NT2/D1 (cell line): Measurements from ENCODE around the gene SERPINB6.
"Not testable (repeated sequence)": the region's sequence is repeated elsewhere in the genome, so short reads cannot be mapped to it uniquely, and the experiment has no call there.

Experiments used
- DNase-seq: peaks from one replicate; pipeline ENCODE4 v3.0.0-alpha.2; 2011; ENCODE audit warnings: low read depth, low spot score
- H3K27me3 ChIP-seq: 2 replicates; pipeline ENCODE4 v1.6.0; 2011; ENCODE audit warnings: mild to moderate bottlenecking; ENCODE audit not compliant: insufficient read length, insufficient read depth
- H3K36me3 ChIP-seq: 2 replicates; pipeline ENCODE4 v1.6.1; 2011; ENCODE audit warnings: mild to moderate bottlenecking, low read length, mixed read lengths; ENCODE audit not compliant: insufficient read depth, insufficient read length
- H3K4me1 ChIP-seq: 2 replicates; pipeline ENCODE4 v1.5.1; 2011; ENCODE audit not compliant: insufficient read depth, insufficient read length
- H3K4me3 ChIP-seq: 2 replicates; pipeline ENCODE4 v1.5.1; 2011; ENCODE audit warnings: low read depth; ENCODE audit not compliant: insufficient read length
- H3K9ac ChIP-seq: 2 replicates; pipeline ENCODE4 v1.6.0; 2011; ENCODE audit warnings: low read depth; ENCODE audit not compliant: insufficient read length
- H3K9me3 ChIP-seq: 2 replicates; pipeline ENCODE4 v1.5.1; 2011; ENCODE audit warnings: mild to moderate bottlenecking, low read length; ENCODE audit not compliant: insufficient read depth
- SUZ12 ChIP-seq: IDR thresholded peaks from 2 replicates; pipeline ENCODE4 v1.6.1; 2011; ENCODE audit not compliant: insufficient read length, insufficient read depth; ENCODE audit errors: extremely low read depth
- YY1 ChIP-seq: IDR thresholded peaks from 2 replicates; pipeline ENCODE4 v1.6.1; 2011; ENCODE audit not compliant: insufficient read length, insufficient read depth
- ZNF274 ChIP-seq: IDR thresholded peaks from 2 replicates; pipeline ENCODE4 v1.6.1; 2011; ENCODE audit warnings: mild to moderate bottlenecking, low read depth, low read length

Gene SERPINB6

DNA sequence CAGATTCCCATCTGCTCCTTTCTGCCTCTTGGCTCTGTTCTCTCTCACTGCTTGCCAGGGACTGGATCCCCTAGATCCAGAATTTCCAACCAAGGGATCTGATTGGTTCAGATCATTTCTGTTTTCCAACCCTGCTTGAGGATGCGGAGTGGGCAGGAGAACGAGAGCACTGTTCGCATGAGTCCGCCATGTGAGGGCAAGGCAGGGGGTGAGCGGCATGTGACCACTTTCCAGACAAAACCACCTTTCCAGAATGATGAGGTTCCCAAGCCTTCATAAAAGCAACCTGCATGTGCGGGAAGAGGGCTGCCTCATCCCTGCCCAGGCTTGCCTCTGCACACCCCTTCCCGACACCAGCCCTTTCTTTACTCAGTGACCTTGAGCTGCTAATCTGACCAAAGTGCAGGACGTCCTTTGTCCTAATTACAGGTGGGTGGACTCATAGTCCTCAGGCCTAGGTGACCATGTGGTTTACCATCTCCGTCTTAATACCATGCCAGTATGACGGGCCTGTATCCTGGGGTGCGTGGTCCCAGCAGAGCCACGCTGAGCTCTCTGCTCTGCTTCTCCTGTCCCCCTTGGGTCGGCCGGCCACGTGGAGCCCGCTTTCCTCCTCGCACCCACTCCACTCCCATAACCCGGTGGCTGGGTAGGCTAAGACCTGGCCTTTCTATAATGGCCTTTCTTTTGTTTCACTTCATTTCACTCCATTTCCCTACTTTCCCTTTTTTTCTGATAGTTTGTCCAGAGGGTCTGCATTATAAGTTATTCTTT, 42.7 kb upstream of the SERPINB6 start:
- Histone ChIP-seq H3K9ac (no peak overlapping the region), H3K36me3 (peaks cover 68% of the 10 kb centered on the region), H3K4me3 (no peak overlapping the region), H3K4me1 (no peaks in the 10 kb centered on the region), H3K9me3 (peaks cover 29% of the 10 kb centered on the region), H3K27me3 (no peaks in the 10 kb centered on the region)
- no peak for DNase-seq
- no peak for TF ChIP-seq ZNF274
- TF ChIP-seq SUZ12, result no peak
- TF ChIP-seq YY1, result no peak

DNA sequence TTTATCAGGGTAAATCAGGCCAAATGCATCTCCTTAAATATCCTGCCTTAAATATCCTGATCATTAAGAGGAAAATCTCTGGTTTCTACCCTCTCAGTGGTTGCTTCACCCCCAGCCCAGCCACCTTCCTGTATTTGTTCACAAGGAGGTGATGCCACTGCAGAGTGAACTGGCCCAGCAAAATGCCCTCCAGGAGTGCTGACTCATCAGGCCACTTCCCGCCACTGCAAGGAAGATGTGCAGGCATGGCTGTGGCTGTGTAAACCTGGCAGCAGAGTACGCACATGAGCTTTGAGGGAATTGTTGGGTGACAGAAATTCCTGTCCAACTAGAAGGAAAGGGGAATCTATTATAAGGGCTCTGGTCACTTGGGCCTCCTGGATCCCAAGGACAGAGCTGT, 42.1 kb upstream of the SERPINB6 start:
- H3K36me3 ChIP-seq, result peaks cover 68% of the 10 kb centered on the region
- TF ChIP-seq YY1 (no peak), SUZ12 (no peak), ZNF274 (no peak)
- DNase-seq, result no peak

DNA sequence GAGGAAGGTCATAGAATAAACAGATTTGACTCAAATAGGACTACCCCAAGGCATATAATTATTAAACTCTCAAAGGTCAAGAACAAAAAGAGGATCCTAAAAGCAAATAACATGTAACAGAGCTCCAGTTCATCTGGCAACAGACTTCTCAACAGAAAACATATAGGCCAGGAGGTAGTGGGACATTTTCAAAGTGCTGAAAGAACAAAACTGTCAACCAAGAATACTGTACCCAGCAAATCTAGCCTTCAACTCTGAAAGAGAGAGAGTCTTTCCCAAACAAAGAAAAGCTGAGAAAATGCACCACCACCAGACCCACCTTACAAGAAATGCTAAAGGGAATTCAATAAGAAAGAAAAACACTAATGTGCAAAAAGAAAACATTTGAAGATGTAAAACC, 40.2 kb upstream of the SERPINB6 start:
- H3K4me3 ChIP-seq, result no peak overlapping the region
- no peaks in the 10 kb centered on the region for H3K4me1 ChIP-seq
- H3K36me3 ChIP-seq, result peaks cover 72% of the 10 kb centered on the region
- no peak for DNase-seq
- peaks cover 29% of the 10 kb centered on the region for H3K9me3 ChIP-seq
- TF ChIP-seq SUZ12 (no peak), YY1 (no peak), ZNF274 (no peak)
- no peak overlapping the region for H3K9ac ChIP-seq
- H3K27me3 ChIP-seq, result no peaks in the 10 kb centered on the region

More for the DNA sequence above, 42.1 kb upstream of the SERPINB6 start:
- Histone ChIP-seq H3K27me3 (no peaks in the 10 kb centered on the region), H3K4me3 (no peak overlapping the region), H3K9ac (no peak overlapping the region), H3K4me1 (no peaks in the 10 kb centered on the region), H3K9me3 (peaks cover 29% of the 10 kb centered on the region)

DNA sequence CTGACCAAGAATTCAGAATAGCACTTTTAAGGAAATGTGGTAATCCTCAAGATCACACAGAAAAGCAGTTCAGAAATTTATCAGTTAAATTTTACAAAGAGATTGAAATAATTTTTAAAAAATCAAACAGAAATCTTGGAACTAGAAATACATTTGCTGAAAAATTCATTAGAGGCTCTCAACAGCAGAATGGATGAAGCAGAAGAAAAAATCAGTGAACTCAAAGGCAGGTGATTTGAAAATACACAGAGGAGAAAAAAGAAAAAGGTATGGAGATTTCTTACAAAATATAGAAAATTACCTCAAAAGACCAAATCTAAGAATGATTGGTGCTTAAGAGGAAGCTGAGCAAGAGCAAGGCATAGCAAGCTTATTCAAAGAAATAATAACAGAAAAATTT, 39.8 kb upstream of the SERPINB6 start:
- no peak for DNase-seq
- H3K4me1 ChIP-seq, result no peaks in the 10 kb centered on the region
- H3K36me3 ChIP-seq, result peaks cover 73% of the 10 kb centered on the region
- no peaks in the 10 kb centered on the region for H3K27me3 ChIP-seq
- H3K4me3 ChIP-seq, result no peak overlapping the region
- peaks cover 29% of the 10 kb centered on the region for H3K9me3 ChIP-seq
- TF ChIP-seq ZNF274 (no peak), SUZ12 (no peak), YY1 (no peak)
- no peak overlapping the region for H3K9ac ChIP-seq

DNA sequence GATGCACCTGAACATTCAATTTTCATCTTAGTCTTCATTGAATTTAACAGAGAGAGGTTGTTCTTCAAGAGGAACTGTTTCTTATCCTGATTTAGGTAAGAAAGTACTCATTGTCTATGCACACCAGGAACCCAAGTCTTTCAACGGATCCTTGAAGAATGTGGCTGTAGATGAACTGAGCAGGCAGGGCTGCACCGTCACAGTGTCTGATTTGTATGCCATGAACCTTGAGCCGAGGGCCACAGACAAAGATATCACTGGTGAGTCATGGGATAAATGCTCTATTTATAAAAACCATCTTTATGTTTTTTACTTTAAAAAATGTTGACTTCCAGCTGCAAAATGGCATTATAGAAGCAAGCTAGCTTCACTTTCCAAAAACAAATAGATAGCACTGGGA, 38.6 kb upstream of the SERPINB6 start:
- H3K4me1 ChIP-seq, result no peaks in the 10 kb centered on the region
- TF ChIP-seq YY1 (no peak), SUZ12 (no peak), ZNF274 (no peak)
- peaks cover 74% of the 10 kb centered on the region for H3K36me3 ChIP-seq
- no peak overlapping the region for H3K9ac ChIP-seq
- peaks cover 29% of the 10 kb centered on the region for H3K9me3 ChIP-seq
- DNase-seq, result no peak
- H3K27me3 ChIP-seq, result no peaks in the 10 kb centered on the region
- H3K4me3 ChIP-seq, result no peak overlapping the region

DNA sequence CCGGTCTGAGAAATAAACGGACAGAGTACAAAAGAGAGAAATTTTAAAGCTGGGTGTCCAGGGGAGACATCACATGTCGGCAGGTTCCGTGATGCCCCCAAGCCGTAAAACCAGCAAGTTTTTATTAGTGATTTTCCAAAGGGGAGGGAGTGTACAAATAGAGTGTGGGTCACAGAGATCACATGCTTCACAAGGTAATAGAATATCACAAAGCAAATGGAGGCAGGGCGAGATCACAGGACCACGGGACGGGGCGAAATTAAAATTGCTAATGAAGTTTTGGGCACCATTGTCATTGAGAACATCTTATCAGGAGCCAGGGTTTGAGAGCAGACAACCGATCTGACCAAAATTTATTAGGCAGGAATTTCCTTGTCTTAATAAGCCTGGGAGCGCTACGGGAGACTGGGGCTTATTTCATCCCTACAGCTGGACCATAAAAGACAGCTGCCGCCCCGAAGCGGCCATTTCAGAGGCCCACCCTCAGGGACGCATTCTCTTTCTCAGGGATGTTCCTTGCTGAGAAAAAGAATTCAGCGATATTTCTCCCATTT, 37.4 kb upstream of the SERPINB6 start:
- DNase-seq, H3K4me1 ChIP-seq, H3K27me3 ChIP-seq, H3K4me3 ChIP-seq, H3K9ac ChIP-seq: not testable (repeated sequence)
- H3K36me3 ChIP-seq, result peaks cover 69% of the 10 kb centered on the region
- H3K9me3 ChIP-seq, result peaks cover 29% of the 10 kb centered on the region

DNA sequence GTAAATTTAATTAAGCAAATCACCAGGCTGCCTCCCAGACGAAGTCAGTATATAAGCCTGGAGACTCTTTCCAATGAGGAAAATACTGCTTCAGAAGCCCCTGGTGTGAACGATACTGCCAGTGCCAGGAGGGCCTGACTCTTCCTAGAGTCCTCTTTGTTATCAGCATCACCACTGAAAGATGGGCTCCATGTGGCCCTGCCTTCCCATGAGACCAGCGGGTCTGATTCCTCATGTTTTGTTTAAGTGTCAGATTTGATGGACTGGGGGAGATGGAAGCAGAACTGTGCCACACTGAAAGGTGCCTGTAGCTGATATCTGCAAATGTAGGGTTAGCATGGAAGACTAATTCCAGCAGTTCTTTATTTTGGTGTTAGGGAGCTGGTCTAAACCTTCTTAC, 36.2 kb upstream of the SERPINB6 start:
- peaks cover 61% of the 10 kb centered on the region for H3K36me3 ChIP-seq
- TF ChIP-seq YY1, result no peak
- no peak for TF ChIP-seq ZNF274
- TF ChIP-seq SUZ12, result no peak
- H3K9ac ChIP-seq, result no peak overlapping the region
- no peaks in the 10 kb centered on the region for H3K27me3 ChIP-seq
- H3K4me3 ChIP-seq, result no peak overlapping the region
- H3K4me1 ChIP-seq, result no peaks in the 10 kb centered on the region
- DNase-seq, result no peak
- H3K9me3 ChIP-seq, result peaks cover 29% of the 10 kb centered on the region
